ENCODE results near the gene PRKG1. TPM values are rescaled to one million over a fixed set of nuclear protein-coding genes. Genes with fewer than 3 reads are reported as not detected.

PRKG1 gene
- total RNA-seq, 2 donors from 2014 or later, result 1.3 to 2.7 TPM

DNA sequence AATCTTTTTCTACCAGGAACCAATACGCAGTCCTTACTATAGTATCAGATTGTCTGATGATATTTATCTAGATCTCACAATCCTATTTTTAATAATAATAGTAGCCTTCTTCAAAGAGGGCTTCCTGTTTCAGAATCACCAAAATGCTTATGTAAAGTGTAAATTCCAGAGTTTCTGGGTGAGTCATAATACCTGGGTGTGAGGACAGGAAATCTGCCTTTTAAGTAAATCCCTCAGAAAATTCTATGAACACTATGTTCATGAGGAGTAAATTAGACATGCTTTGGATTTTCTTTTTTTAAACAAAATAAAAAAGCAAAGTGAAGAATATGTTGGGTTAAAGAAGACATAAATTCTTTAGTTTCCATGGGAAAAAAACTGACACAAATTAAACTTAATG is 1260.3 kb downstream of the PRKG1 start:
- Mint-ChIP-seq H3K4me3 (no peak overlapping the region), H3K9me3 (no peaks in the 10 kb centered on the region), H3K4me1 (peaks cover 21% of the 10 kb centered on the region), H3K36me3 (ENCODE audit: low read depth) (no peaks in the 10 kb centered on the region), H3K27me3 (ENCODE audit: insufficient read depth) (no peaks in the 10 kb centered on the region), H3K27ac (no peak overlapping the region)
- no peaks in the 10 kb centered on the region for H3K27me3 ChIP-seq (ENCODE audit: control insufficient read depth, insufficient read depth, low read length, poor library complexity, severe bottlenecking)
- H3K9me3 ChIP-seq (ENCODE audit: control insufficient read depth, low read length), result no peaks in the 10 kb centered on the region
- TF ChIP-seq, protein P1, sequence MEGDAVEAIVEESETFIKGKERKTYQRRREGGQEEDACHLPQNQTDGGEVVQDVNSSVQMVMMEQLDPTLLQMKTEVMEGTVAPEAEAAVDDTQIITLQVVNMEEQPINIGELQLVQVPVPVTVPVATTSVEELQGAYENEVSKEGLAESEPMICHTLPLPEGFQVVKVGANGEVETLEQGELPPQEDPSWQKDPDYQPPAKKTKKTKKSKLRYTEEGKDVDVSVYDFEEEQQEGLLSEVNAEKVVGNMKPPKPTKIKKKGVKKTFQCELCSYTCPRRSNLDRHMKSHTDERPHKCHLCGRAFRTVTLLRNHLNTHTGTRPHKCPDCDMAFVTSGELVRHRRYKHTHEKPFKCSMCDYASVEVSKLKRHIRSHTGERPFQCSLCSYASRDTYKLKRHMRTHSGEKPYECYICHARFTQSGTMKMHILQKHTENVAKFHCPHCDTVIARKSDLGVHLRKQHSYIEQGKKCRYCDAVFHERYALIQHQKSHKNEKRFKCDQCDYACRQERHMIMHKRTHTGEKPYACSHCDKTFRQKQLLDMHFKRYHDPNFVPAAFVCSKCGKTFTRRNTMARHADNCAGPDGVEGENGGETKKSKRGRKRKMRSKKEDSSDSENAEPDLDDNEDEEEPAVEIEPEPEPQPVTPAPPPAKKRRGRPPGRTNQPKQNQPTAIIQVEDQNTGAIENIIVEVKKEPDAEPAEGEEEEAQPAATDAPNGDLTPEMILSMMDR (conservative IDR thresholded peaks at IDR 0.05), result no peak
- H3K27ac ChIP-seq (ENCODE audit: low read depth, low read length), result no peak overlapping the region
- no peak overlapping the region for H3K4me3 ChIP-seq (ENCODE audit: low read length)
- H3K9ac ChIP-seq (ENCODE audit: extremely low read depth, low read length, poor library complexity, severe bottlenecking), result no peak overlapping the region
- DNase-seq, result no peak
- no peaks in the 10 kb centered on the region for H3K36me3 ChIP-seq (ENCODE audit: control insufficient read depth, insufficient read depth, low read length)
- H3K4me1 ChIP-seq (ENCODE audit: control insufficient read depth, insufficient read depth, low read length), result peaks cover 3% of the 10 kb centered on the region
- WGBS, 2 experiments (ENCODE audit: insufficient coverage in 1 of 2, insufficient read length in 1 of 2), result 80% methylated on average over 1 of the region's 1 CpG; no CpG with 5 or more reads in 1 of the 2 experiments

DNA sequence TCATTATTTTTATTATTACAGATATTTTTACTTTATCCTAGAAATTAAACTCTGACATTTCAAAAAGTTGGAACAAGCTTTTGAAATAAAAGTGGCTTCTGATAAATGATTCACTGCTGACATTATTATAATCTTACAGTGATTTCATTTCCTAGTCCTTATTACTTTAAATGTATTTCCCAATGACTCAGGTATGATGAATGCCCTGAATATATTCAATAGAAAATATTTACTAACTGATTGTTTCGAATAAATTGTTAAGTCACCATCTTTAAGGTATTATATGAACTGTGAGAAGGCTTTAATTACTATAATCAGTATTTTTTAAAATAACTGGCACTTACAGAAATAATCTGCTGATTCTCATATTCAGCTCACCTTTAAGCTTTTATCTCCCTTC is 1261.4 kb downstream of the PRKG1 start:
- Mint-ChIP-seq H3K9me3 (no peaks in the 10 kb centered on the region), H3K4me1 (peaks cover 21% of the 10 kb centered on the region), H3K27ac (no peak overlapping the region), H3K27me3 (ENCODE audit: insufficient read depth) (no peaks in the 10 kb centered on the region), H3K36me3 (ENCODE audit: low read depth) (no peaks in the 10 kb centered on the region), H3K4me3 (no peak overlapping the region)
- no peak overlapping the region for H3K4me3 ChIP-seq (ENCODE audit: low read length)
- H3K9me3 ChIP-seq (ENCODE audit: control insufficient read depth, low read length), result no peaks in the 10 kb centered on the region
- H3K27ac ChIP-seq (ENCODE audit: low read depth, low read length), result no peak overlapping the region
- no peak for DNase-seq
- no CpG with 5 or more reads among the region's 1 CpG for WGBS, 2 experiments (ENCODE audit: insufficient coverage in 1 of 2, insufficient read length in 1 of 2)
- TF ChIP-seq, protein P1 (conservative IDR thresholded peaks at IDR 0.05), result no peak
- peaks cover 3% of the 10 kb centered on the region for H3K4me1 ChIP-seq (ENCODE audit: control insufficient read depth, insufficient read depth, low read length)
- H3K9ac ChIP-seq (ENCODE audit: extremely low read depth, low read length, poor library complexity, severe bottlenecking), result no peak overlapping the region
- H3K27me3 ChIP-seq (ENCODE audit: control insufficient read depth, insufficient read depth, low read length, poor library complexity, severe bottlenecking), result no peaks in the 10 kb centered on the region
- no peaks in the 10 kb centered on the region for H3K36me3 ChIP-seq (ENCODE audit: control insufficient read depth, insufficient read depth, low read length)

DNA sequence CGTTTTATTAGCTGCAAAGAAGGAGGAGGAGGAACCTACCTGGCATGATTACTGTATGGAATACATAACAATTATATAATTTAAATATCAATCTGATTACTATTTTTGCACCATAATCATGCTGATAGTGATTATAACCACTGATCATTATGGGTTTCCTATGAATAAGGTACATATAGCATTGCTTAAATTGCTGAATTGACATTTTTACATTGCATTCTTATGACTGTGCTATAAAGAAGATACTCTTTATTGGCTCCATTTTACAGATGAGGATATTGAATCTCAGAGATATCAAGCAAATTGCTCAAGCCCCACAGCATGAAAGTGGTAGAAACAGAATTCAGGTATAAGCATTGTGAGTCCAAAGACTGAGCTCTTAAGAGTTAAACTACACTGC is 1262.9 kb downstream of the PRKG1 start:
- no peaks in the 10 kb centered on the region for H3K36me3 Mint-ChIP-seq (ENCODE audit: low read depth)
- TF ChIP-seq, protein P1 (conservative IDR thresholded peaks at IDR 0.05), result no peak
- H3K9me3 Mint-ChIP-seq, result no peaks in the 10 kb centered on the region
- Histone ChIP-seq H3K4me3 (ENCODE audit: low read length) (no peak overlapping the region), H3K36me3 (ENCODE audit: control insufficient read depth, insufficient read depth, low read length) (no peaks in the 10 kb centered on the region), H3K27ac (ENCODE audit: low read depth, low read length) (no peak overlapping the region), H3K4me1 (ENCODE audit: control insufficient read depth, insufficient read depth, low read length) (peaks cover 3% of the 10 kb centered on the region), H3K9me3 (ENCODE audit: control insufficient read depth, low read length) (no peaks in the 10 kb centered on the region), H3K9ac (ENCODE audit: extremely low read depth, low read length, poor library complexity, severe bottlenecking) (no peak overlapping the region), H3K27me3 (ENCODE audit: control insufficient read depth, insufficient read depth, low read length, poor library complexity, severe bottlenecking) (no peaks in the 10 kb centered on the region)
- H3K4me3 Mint-ChIP-seq, result no peak overlapping the region
- no peaks in the 10 kb centered on the region for H3K27me3 Mint-ChIP-seq (ENCODE audit: insufficient read depth)
- no peak for DNase-seq
- WGBS, 2 experiments (ENCODE audit: insufficient coverage in 1 of 2, insufficient read length in 1 of 2), result 87% methylated on average over 1 of the region's 1 CpG; no CpG with 5 or more reads in 1 of the 2 experiments
- no peak overlapping the region for H3K27ac Mint-ChIP-seq
- H3K4me1 Mint-ChIP-seq, result peaks cover 15% of the 10 kb centered on the region
